Chondrocyte (in vitro differentiated cells): ENCODE results near the gene KCND3. TPM values are rescaled to one million over a fixed set of nuclear protein-coding genes. Genes with fewer than 3 reads are reported as not detected.
A peak's percentile ranks its signal among the peaks of the same experiment; 100 is the strongest.

Experiments used
- DNase-seq: peaks from one replicate; pipeline ENCODE4 v3.0.0; 2021; ENCODE audit warnings: mixed read lengths, low spot score
- H3K27ac Mint-ChIP-seq: one replicate; pipeline ENCODE4 v1.8.0; 2021; ENCODE audit warnings: mild to moderate bottlenecking, moderate library complexity, mixed read lengths; ENCODE audit not compliant: unreplicated experiment
- H3K27me3 Mint-ChIP-seq: 2 replicates; pipeline ENCODE4 v1.8.0; 2021; ENCODE audit warnings: low read depth, mixed read lengths
- H3K36me3 Mint-ChIP-seq: 2 replicates; pipeline ENCODE4 v1.8.0; 2021; ENCODE audit warnings: low read depth, mixed read lengths
- H3K4me1 Mint-ChIP-seq: 2 replicates; pipeline ENCODE4 v1.8.0; 2021; ENCODE audit warnings: low read depth, mild to moderate bottlenecking, mixed read lengths
- H3K4me3 Mint-ChIP-seq: one replicate; pipeline ENCODE4 v1.8.0; 2021; ENCODE audit warnings: mild to moderate bottlenecking, moderate library complexity, mixed read lengths; ENCODE audit not compliant: unreplicated experiment
- H3K9me3 Mint-ChIP-seq: 2 replicates; pipeline ENCODE4 v1.8.0; 2021; ENCODE audit warnings: low read depth, mixed read lengths
- total RNA-seq: library from RNA; stranded (reverse); gene quantifications from 3 replicates; pipeline ENCODE4 v1.2.1, GENCODE V29; 2021
- TF ChIP-seq, protein P1 (sequence below): fragments of 200-600 bp; sonication (generic); IDR thresholded peaks from 2 replicates; pipeline ENCODE4 v1.5.0; 2021; ENCODE audit warnings: antibody characterized with exemption, mild to moderate bottlenecking, moderate library complexity

The KCND3 gene
- total RNA-seq, 1 donor from 2014 or later, result 0.99 TPM

- Mint-ChIP-seq H3K27ac (no peak overlapping the region), H3K9me3 (no peaks in the 10 kb centered on the region), H3K4me1 (no peaks in the 10 kb centered on the region), H3K4me3 (no peak overlapping the region), H3K27me3 (peaks cover 19% of the 10 kb centered on the region), H3K36me3 (no peaks in the 10 kb centered on the region)
- no peak for DNase-seq
- TF ChIP-seq, protein P1, sequence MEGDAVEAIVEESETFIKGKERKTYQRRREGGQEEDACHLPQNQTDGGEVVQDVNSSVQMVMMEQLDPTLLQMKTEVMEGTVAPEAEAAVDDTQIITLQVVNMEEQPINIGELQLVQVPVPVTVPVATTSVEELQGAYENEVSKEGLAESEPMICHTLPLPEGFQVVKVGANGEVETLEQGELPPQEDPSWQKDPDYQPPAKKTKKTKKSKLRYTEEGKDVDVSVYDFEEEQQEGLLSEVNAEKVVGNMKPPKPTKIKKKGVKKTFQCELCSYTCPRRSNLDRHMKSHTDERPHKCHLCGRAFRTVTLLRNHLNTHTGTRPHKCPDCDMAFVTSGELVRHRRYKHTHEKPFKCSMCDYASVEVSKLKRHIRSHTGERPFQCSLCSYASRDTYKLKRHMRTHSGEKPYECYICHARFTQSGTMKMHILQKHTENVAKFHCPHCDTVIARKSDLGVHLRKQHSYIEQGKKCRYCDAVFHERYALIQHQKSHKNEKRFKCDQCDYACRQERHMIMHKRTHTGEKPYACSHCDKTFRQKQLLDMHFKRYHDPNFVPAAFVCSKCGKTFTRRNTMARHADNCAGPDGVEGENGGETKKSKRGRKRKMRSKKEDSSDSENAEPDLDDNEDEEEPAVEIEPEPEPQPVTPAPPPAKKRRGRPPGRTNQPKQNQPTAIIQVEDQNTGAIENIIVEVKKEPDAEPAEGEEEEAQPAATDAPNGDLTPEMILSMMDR, result no peak
Observed at GRCh38 chr1:111886741-111887140, 102.7 kb downstream of the KCND3 start.

- H3K27ac Mint-ChIP-seq, result no peak overlapping the region
- TF ChIP-seq, protein P1, result peak; percentile 15
- no peak overlapping the region for H3K4me3 Mint-ChIP-seq
- H3K4me1 Mint-ChIP-seq, result no peaks in the 10 kb centered on the region
- peaks cover 25% of the 10 kb centered on the region for H3K27me3 Mint-ChIP-seq
- no peaks in the 10 kb centered on the region for H3K36me3 Mint-ChIP-seq
- no peak for DNase-seq
- H3K9me3 Mint-ChIP-seq, result no peaks in the 10 kb centered on the region
Observed at GRCh38 chr1:111884772-111885443, 104.6 kb downstream of the KCND3 start.

DNA sequence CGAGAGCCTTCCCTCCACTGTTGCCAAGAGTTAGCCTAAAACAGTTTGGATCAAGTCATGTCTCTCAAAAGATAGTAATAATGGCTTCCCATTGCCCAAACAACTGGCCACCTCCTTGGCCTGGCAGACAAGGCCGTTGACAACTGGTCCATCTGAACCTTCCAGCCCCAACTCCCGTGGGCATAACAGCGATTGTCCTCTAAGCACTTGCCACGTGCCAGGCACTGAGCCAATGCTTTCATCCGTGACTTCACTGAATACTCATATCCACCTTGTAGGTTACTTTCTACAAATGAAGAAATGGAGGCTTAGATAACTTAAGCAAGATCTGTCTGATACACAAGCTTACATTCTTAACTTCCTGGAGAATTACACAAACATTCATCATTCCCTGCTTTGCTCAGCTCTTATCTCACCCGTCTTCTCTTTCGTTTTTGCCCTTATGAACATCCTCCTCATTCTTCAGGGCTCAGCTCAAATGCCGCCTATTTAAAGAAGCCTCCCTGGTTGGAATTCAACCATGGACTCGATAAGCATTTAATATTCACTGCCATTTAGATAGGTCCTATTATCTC lies 106.4 kb downstream of the KCND3 start:
- Mint-ChIP-seq H3K4me1 (no peaks in the 10 kb centered on the region), H3K27ac (no peak overlapping the region), H3K27me3 (peaks cover 19% of the 10 kb centered on the region), H3K9me3 (no peaks in the 10 kb centered on the region), H3K36me3 (no peaks in the 10 kb centered on the region), H3K4me3 (no peak overlapping the region)
- TF ChIP-seq, protein P1, result no peak
- no peak for DNase-seq

DNA sequence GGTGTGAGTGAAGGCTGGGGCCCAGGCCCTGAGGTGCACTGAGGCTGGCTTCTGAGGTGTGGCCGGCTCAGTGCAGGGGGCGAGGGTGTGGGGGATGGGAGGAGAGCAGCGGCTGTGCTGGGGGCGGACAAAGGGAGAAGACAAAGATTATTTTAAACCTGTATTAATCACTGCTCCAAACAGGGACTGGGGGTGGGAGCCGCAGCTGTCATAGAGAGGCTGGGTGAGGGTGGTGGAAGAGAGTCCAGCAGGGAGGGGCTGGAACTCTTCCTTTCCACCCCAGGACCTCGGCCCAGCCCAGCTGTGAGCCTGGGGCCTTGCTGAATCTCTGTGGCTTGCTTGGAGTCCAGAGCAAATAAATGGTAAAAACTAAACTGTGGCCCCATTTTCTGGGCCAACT lies 106.9 kb downstream of the KCND3 start:
- no peaks in the 10 kb centered on the region for H3K36me3 Mint-ChIP-seq
- DNase-seq, result no peak
- H3K27ac Mint-ChIP-seq, result no peak overlapping the region
- no peaks in the 10 kb centered on the region for H3K9me3 Mint-ChIP-seq
- peaks cover 18% of the 10 kb centered on the region for H3K27me3 Mint-ChIP-seq
- no peaks in the 10 kb centered on the region for H3K4me1 Mint-ChIP-seq
- no peak overlapping the region for H3K4me3 Mint-ChIP-seq
- TF ChIP-seq, protein P1, result no peak

DNA sequence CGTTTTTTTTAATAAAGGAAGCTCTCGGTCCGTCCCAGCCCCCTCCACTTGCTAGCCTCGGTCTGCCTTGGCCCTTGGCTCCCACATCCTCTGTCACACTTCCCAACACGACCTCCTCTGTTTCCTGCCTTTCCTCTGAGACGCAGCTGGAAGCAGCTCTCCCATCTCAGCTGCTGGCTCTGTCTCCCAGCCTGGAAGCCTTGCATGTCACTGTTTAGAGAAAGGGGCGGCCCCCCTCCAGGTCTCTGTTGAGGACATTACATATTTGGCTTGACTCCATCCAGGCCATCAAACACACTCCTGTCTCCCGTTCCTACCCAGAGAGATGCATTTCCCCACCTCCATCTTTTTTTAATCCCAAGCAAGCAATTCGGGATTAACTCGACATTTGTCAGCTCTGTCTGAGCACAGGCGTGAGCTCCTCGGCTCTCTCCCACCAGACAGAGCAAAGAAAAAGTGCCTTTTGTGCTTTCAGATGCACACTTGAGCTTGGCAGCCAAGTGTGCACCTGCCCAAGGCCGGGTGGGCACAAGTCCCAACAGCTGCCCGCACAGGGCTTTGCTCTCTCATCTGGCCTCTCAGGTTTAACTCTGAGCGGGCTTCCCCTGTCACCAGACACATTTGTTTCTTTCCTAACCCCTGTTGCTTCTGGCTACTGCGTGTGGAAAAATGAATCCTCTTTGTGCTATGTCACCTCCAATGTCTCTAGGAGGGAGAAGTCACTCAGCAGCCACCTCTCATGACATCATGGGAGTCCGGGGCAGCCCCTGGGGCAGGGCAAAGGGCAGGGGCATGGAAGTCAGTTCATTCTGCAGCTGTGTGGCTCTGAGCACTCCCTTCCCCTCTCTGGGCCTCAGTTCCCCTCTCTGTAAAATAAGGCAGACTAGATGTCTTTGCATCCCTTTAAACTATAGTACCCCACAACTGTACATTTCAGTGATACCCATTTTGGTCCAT lies 108.3 kb downstream of the KCND3 start:
- Mint-ChIP-seq H3K27me3 (peaks cover 13% of the 10 kb centered on the region), H3K4me1 (no peaks in the 10 kb centered on the region), H3K4me3 (no peak overlapping the region), H3K9me3 (no peaks in the 10 kb centered on the region), H3K36me3 (no peaks in the 10 kb centered on the region), H3K27ac (no peak overlapping the region)
- TF ChIP-seq, protein P1, result no peak
- no peak for DNase-seq
